ENCODE data around the gene KLRC2.

DNA sequence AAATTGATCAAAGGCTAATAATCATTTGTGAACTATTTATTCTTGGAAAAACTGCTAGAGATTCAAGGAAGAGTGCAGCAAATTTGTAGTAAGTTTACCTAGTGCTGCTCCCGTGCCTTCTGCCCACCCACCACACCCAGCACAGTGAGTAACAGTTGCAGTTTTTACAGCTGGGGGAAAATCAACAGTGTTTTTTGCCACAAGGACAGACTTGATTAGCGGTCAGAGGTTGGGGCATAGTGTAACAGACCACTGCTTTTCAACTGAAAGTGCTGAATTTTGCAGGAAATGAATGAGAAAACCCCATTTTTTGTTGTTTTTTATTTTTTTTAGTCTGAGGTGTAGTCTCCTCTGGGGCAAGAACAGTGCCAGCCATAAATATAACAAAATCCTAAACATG, 38.5 kb downstream of the KLRC2 start:
- TF ChIP-seq, protein P1, sequence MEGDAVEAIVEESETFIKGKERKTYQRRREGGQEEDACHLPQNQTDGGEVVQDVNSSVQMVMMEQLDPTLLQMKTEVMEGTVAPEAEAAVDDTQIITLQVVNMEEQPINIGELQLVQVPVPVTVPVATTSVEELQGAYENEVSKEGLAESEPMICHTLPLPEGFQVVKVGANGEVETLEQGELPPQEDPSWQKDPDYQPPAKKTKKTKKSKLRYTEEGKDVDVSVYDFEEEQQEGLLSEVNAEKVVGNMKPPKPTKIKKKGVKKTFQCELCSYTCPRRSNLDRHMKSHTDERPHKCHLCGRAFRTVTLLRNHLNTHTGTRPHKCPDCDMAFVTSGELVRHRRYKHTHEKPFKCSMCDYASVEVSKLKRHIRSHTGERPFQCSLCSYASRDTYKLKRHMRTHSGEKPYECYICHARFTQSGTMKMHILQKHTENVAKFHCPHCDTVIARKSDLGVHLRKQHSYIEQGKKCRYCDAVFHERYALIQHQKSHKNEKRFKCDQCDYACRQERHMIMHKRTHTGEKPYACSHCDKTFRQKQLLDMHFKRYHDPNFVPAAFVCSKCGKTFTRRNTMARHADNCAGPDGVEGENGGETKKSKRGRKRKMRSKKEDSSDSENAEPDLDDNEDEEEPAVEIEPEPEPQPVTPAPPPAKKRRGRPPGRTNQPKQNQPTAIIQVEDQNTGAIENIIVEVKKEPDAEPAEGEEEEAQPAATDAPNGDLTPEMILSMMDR (IDR thresholded peaks at IDR 0.05), result no peak
- TF ChIP-seq POLR2AphosphoS5 (IDR thresholded peaks at IDR 0.05), result no peak
- TF ChIP-seq POLR2A (IDR thresholded peaks at IDR 0.05), result no peak

Data from prostate gland (tissue), 2 donors.